Fibroblast of skin of back (primary cell): ENCODE data around the gene MARCHF9.
A peak's percentile ranks its signal among the peaks of the same experiment; 100 is the strongest.
"Not testable (repeated sequence)": the region's sequence is repeated elsewhere in the genome, so short reads cannot be mapped to it uniquely, and the experiment has no call there.

Experiments used
- DNase-seq: peaks from one replicate; pipeline ENCODE4 v3.0.0-alpha.2; 2013

Gene MARCHF9

DNA sequence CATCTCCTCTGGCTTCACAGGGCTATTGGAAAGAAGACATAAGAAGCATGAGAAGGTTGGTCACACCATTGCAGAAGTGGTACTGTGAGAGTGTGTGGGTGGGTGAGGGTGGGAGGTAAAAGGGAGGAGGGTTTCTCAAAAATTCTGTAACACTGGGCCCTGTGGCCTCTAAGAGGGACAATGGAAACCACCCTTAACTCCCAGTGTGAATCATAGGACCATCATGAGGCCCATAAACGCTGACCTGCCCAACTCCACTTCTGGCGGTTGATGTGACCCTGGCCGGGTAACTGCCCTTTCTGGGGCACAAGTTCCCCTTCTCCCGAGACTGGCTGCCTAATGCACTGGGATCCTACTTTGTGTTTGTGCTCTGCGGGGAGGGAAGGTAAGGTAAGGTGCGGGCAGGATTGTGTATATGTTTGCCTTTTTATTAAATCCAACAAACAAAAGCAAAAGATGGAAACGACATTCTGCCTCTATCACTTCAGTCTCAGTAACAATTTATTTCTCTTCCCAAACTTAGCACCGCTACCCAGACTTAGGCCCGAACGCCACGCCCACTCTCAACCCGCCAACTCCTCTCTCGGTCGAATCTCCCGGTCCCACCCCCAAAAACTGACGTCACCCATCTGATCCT lies 16.5 kb downstream of the MARCHF9 start:
- peak; percentile 93 for DNase-seq

- DNase-seq, result peak; percentile 98
Observed at GRCh38 chr12:57771873-57772428, 17.0 kb downstream of the MARCHF9 start, which contains the start of gene METTL1. TSS of gene METTL1 (minus strand) at chr12:57772105. CDS start at chr12:57772083, 22 bp downstream.

DNA sequence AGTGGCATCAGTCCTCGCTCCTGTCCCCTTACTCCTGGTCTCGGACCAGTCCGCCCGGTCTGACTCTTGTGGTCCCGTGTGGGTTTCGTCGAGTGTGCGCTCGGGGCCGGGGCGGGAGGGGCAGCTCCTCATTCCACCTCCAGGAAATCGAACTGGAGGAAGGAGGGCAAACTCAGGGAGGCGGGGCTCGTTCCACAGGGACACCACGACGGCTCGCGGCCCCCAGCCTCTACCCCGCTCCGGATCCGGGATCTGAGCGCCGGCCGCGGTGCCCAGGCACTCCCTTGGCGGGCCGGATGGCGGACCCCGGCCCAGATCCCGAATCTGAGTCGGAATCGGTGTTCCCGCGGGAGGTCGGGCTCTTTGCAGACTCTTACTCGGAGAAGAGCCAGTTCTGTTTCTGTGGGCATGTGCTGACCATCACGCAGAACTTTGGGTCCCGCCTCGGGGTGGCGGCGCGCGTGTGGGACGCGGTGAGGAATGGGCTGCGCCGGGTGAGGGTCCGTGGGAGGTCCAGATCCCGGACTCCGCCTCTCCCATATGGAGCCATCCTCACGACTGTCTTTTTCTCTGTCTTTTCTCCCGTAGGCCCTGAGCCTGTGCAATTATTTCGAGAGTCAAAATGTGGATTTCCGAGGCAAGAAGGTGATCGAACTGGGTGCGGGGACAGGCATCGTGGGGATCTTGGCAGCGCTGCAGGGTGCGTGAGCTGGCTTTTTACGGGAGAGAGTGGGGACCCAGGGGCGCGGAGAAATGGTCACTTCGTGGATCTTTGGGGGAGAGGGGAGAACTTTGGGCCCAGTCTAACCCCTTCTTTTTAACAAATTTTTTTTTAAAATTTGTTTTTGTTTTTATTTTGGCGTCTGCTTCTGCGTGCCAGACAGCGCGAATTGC lies 17.8 kb downstream of the MARCHF9 start, which contains the start of gene EEF1AKMT3:
Gene EEF1AKMT3, plus strand, starts transcription at position 186 of the 894 bp plus-strand sequence. Its CDS starts 111 bp downstream, at position 297.
- DNase-seq, result peak; percentile 69

DNA sequence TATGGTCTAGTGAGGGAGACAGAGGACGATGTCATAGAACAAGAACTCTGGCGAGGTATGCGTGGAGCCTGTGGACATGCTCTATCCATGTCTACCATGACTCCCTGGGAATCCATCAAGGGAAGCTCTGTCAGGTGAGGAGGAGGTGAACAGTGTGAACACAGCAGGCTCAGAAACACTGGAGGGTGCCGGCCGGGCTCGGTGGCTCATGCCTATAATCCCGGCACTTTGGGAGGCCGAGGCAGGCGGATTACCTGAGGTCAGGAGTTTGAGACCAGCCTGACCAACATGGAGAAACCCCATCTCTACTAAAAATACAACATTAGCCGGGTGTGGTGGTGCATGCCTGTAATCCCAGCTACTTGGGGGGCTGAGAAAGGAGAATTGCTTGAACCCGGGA lies 19.7 kb downstream of the MARCHF9 start:
- not testable (repeated sequence) for DNase-seq

GRCh38 chr12:57775044-57775443 lies 20.1 kb downstream of the MARCHF9 start:
- no peak for DNase-seq

DNA sequence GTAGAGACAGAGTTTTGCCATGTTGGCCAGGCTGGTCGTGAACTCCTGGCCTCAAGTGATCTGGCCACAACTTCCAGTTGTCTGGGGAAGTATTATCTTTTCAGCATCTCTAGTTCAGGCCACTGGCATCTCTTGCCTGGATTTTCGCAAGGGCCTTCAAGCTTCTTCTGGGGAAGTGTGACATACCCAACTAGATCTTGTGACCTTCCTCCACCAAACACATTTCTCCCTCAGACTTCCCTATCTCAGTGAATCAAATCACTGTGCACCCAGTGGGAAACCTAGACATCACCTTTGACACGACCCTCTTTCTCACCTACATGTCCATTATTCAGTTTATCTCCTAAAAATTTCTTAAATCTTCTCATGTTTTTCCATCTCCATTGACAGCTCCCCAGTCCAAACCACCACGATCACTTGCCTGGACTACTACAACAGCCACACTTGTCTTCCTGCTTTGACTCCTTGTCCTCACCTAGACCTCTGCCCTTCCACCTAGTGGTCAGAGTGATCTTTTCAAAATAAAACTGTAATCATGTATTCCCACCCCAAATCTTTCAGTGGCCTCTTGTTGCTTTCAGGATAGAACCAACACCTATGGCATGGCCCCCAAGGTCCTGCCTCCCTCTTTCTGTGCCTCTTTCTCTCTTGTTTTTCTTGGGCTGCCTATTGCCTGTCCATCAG lies 20.8 kb downstream of the MARCHF9 start:
- DNase-seq, result no peak

DNA sequence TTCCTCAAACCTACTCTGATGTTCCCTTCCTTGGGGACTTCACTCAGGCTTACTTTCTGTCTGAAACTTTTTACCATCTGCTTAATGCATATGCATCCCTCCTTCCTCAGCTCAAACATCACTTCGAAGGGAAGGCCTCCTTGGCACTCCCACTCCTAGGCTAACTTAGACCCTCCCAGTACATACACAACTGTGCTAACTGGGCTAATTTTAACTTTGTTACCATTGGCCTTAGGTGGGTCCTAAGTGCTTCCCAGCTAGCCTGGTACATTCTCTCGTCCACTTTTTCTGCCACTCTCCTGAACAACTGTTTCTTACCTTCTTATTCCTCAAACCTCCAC lies 21.3 kb downstream of the MARCHF9 start:
- DNase-seq, result no peak

DNA sequence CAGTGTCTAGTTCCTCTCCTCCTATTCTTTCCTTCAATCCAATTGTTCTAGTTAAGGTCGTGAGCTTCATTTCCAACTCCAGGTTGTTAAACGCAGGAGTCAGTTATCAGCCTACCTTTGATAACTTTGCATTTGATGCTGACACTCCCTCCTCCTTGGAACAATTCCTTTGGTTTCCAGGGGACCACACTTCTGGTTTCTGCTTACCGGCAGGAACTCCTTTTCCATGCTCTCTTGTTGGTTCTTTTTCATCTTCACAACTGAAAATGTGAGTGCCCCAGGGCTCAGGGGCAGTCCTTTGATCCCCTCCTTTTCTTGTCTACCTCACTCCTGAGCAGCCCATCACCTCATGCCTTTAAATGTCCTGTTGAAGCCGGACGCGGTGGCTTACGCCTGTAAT lies 22.5 kb downstream of the MARCHF9 start:
- no peak for DNase-seq

DNA sequence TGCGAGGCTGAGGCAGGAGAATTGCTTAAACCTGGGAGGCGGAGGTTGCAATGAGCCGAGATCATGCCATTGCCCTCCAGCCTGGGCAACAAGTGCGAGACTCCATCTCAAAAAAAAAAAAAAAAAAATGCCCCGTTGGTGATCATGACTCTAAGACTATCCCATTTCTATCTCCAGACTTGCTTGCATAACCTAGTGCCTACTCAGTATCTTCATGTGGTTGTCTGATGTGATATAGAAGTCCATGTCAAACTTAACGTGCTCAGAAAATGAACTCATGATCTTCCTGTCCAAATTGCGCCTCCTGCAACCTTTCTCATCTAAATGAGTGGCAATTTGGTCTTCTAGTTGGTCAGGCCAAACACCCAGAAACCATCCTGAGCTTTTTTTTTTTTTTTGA lies 23.0 kb downstream of the MARCHF9 start:
- DNase-seq, result no peak

- DNase-seq, result no peak
Observed at GRCh38 chr12:57779736-57780135, 24.8 kb downstream of the MARCHF9 start.

DNA sequence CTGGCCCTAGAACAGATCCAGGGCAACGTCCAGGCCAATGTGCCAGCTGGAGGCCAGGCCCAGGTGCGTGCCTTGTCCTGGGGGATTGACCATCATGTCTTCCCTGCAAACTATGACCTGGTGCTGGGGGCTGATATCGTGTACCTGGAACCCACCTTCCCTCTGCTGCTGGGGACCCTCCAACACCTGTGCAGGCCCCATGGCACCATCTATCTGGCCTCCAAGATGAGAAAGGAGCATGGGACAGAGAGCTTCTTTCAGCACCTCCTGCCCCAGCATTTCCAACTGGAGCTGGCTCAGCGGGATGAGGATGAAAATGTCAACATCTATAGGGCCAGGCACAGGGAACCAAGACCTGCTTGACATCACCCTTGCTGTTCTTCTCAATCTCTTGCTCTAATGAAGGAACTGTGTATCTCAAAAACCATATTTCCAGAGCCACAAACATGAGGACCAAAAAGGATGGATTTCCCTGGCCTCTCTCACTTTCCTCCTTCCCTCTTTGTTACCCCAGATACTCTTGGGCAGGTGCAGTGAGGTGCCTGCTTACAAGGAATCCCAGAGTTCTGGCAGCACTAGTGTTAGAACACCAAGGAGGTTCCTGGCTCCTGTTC lies 25.5 kb downstream of the MARCHF9 start:
- no peak for DNase-seq

GRCh38 chr12:57781244-57781643 lies 26.3 kb downstream of the MARCHF9 start:
- DNase-seq, result no peak

GRCh38 chr12:57781801-57782200 lies 26.9 kb downstream of the MARCHF9 start:
- no peak for DNase-seq

- DNase-seq, result no peak
Observed at GRCh38 chr12:57782243-57782607, 27.3 kb downstream of the MARCHF9 start.

DNA sequence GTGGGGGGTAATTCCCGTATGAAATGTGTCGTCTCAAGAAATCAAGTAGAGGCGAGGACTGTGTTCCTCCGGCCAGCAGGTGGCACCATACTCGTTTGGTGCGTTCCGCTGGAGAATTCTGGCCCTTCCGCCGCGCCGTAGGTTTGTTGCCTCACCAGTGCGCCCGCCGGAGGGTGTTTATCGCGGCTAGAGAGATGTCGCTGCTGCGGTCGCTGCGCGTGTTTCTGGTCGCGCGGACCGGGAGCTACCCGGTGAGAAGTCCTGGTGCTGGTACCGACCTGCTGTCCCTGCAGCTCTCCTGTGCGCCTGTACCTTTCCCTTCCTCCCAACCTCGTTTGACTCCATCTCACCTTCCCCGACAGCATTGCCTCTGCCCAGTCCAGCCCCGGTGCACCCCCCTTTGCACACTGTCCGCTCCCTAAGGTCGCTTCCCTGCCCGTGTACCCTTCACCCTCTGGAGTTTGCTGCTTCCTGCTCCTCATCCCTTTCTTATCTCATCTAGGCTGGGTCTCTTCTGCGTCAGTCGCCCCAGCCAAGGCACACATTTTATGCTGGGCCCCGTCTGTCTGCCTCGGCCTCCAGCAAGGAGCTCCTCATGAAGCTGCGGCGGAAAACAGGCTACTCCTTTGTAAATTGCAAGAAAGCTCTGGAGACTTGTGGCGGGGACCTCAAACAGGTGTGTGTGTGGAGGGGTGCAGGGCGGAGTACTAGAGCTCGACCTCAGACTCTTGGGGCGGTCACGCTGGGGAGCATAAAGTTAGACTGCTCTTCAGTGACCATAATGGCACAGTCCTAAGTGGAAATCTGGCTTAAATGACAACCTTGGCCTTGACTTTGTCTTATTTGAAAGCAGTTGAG lies 27.9 kb downstream of the MARCHF9 start, which contains the start of gene TSFM:
Gene TSFM, plus strand, starts transcription at position 180 of the 858 bp plus-strand sequence. Its CDS starts 15 bp downstream, at position 195.
- peak; percentile 95 for DNase-seq

DNA sequence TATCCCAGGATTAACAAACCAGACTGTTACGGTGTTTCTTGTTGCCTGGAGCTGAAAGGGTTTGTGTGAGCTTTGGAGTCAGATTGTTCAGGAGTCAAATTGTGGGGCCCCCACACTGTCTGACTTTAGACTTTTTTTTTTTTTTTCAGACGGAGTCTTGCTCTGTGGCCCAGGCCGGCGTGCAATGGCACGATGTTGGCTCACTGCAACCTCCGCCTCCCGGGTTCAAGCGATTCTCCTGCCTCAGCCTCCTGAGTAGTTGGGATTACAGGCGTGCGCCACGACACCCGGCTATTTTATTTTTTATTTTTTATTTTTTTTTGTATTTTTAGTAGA lies 28.5 kb downstream of the MARCHF9 start:
- DNase-seq, result no peak

- no peak for DNase-seq
Observed at GRCh38 chr12:57783861-57784260, 29.0 kb downstream of the MARCHF9 start.

GRCh38 chr12:57793920-57794319 lies 39.0 kb downstream of the MARCHF9 start:
- peak; percentile 87 for DNase-seq

DNA sequence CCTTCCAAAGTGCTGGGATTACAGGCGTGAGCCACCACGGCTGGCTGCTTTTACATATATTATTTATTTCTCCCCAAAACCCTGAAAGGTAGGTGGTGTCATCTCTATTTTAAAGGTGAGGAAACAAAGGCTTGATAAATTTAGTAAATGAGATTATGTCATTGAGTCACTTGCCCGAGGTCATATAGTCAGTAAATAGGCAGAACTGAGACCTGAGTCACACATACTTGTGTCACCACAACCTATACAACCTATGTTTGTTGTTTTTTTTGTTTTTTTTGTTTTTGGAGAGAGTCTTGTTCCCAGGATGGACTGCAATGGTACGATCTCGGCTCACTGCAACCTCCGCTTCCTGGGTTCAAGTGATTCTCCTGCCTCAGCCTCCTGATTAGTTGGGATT lies 40.5 kb downstream of the MARCHF9 start:
- peak; percentile 32 for DNase-seq

GRCh38 chr12:57796996-57797395 lies 42.1 kb downstream of the MARCHF9 start:
- DNase-seq, result no peak

DNA sequence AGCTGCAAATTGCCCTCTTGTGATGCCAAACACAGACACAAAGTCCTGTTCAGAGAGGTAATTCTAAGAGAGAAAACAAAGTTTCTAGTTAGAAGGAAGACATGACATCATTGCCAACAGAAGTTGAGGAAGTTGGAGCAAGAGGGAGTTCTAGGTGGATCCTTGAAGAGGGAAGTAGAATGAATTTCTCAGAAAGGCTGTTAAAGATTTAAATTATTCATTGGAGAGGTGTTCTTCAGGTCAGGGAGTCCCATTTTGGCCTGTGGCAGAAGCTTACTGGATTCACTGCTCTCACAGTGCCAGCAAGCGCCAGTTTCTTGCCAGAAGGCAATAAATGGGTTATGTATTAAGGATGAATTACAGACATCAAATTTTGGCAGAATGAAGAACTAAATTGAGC lies 43.0 kb downstream of the MARCHF9 start:
- DNase-seq, result no peak

DNA sequence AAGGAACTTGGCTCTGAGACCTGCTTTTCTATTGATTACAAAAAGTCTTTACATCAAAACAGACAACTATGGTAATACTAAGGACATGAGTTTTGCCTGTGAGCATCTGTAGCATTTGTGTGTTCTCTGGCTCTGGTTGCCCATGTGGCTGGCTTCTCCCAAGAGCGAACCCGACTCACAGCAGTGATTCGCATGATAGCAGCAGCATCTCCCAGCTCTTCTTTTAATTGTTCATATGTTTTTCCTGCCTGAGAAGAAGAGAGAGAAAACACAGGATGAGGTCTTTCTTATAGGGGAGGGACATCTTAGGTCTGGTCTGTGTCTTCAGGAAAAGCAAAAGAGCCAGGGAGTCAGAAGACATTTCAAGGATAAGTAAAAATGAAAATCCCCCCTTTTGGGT lies 46.1 kb downstream of the MARCHF9 start:
- DNase-seq, result no peak
